GM23338 (cell line): Measurements from ENCODE around the gene BMP5. TPM values are rescaled to one million over a fixed set of nuclear protein-coding genes. Genes with fewer than 3 reads are reported as not detected.

ENCODE experiments used
- ATAC-seq: fragments of 200-7000 bp; cut with Tn5 transposase; 3 replicates; pipeline ENCODE4 v1.9.1; 2020
- DNase-seq: peaks from one replicate; pipeline ENCODE4 v3.0.0-alpha.2; 2015; ENCODE audit warnings: low spot score
- H2AFZ ChIP-seq: fragments of 200-600 bp; sonication (generic); 2 replicates; pipeline ENCODE4 v1.8.0; 2016; ENCODE audit warnings: antibody characterized with exemption, mild to moderate bottlenecking, moderate library complexity
- H3F3A ChIP-seq: fragments of 200-600 bp; sonication (generic); replicated peaks from 2 replicates; pipeline ENCODE4 v1.8.0; 2017; ENCODE audit warnings: antibody characterized with exemption, mixed run types, low read depth
- H3K27ac ChIP-seq: fragments of 200-600 bp; sonication (generic); 2 replicates; pipeline ENCODE4 v1.6.1; 2016; ENCODE audit warnings: low read depth
- H3K27me3 ChIP-seq: fragments of 200-600 bp; sonication (generic); 2 replicates; pipeline ENCODE4 v1.8.0; 2016; ENCODE audit warnings: mild to moderate bottlenecking, mixed run types, moderate library complexity; ENCODE audit not compliant: insufficient read depth
- H3K36me3 ChIP-seq: fragments of 200-600 bp; sonication (generic); 2 replicates; pipeline ENCODE4 v1.8.0; 2016; ENCODE audit warnings: mild to moderate bottlenecking; ENCODE audit not compliant: insufficient read depth
- H3K4me1 ChIP-seq: fragments of 200-600 bp; sonication (generic); 2 replicates; pipeline ENCODE4 v1.8.0; 2016; ENCODE audit warnings: mild to moderate bottlenecking, moderate library complexity; ENCODE audit not compliant: insufficient read depth
- H3K4me2 ChIP-seq: fragments of 200-600 bp; sonication (generic); 2 replicates; pipeline ENCODE4 v1.7.1; 2017; ENCODE audit warnings: mixed run types
- H3K4me3 ChIP-seq: fragments of 200-600 bp; sonication (generic); 2 replicates; pipeline ENCODE4 v1.6.1; 2016; ENCODE audit warnings: mixed run types
- H3K79me2 ChIP-seq: fragments of 200-600 bp; sonication (generic); replicated peaks from 2 replicates; pipeline ENCODE4 v1.8.0; 2017; ENCODE audit warnings: mild to moderate bottlenecking; ENCODE audit not compliant: insufficient read depth
- H3K9me2 ChIP-seq: fragments of 200-600 bp; sonication (generic); 2 replicates; pipeline ENCODE4 v1.8.0; 2017; ENCODE audit not compliant: insufficient read depth
- H4K20me1 ChIP-seq: fragments of 200-600 bp; sonication (generic); replicated peaks from 2 replicates; pipeline ENCODE4 v1.8.0; 2017; ENCODE audit warnings: mild to moderate bottlenecking; ENCODE audit not compliant: insufficient read depth
- H3K27ac Mint-ChIP-seq: 2 replicates; pipeline ENCODE4 v1.8.0; 2020; ENCODE audit warnings: inconsistent platforms, mild to moderate bottlenecking, moderate library complexity, mixed read lengths
- H3K27me3 Mint-ChIP-seq: 3 replicates; pipeline ENCODE4 v1.8.0; 2022; ENCODE audit warnings: low read depth, mild to moderate bottlenecking, moderate library complexity, mixed read lengths, inconsistent platforms; ENCODE audit not compliant: insufficient read depth, poor library complexity
- H3K36me3 Mint-ChIP-seq: 3 replicates; pipeline ENCODE4 v1.8.0; 2021; ENCODE audit warnings: low read depth, mild to moderate bottlenecking, inconsistent platforms, moderate library complexity, mixed read lengths
- H3K4me1 Mint-ChIP-seq: 3 replicates; pipeline ENCODE4 v1.8.0; 2020; ENCODE audit warnings: mild to moderate bottlenecking, inconsistent platforms, mixed read lengths
- H3K4me3 Mint-ChIP-seq: 3 replicates; pipeline ENCODE4 v1.8.0; 2021; ENCODE audit warnings: moderate library complexity, mild to moderate bottlenecking, inconsistent platforms, mixed read lengths
- H3K9me3 Mint-ChIP-seq: 3 replicates; pipeline ENCODE4 v1.8.0; 2020; ENCODE audit warnings: moderate library complexity, mild to moderate bottlenecking, inconsistent platforms, mixed read lengths
- CTCF ChIP-seq, 2 experiments: fragments of 200-600 bp in 1 of 2; sonication (generic) in 1 of 2; conservative IDR thresholded peaks; 2 replicates each; pipeline versions ENCODE4 v1.5.1 to v1.6.1; 2016 to 2017; ENCODE audit warnings: antibody characterized with exemption in 2 of 2, low read depth in 2 of 2, mild to moderate bottlenecking in 2 of 2, moderate library complexity in 1 of 2
- EZH2 ChIP-seq: fragments of 200-600 bp; sonication (generic); IDR thresholded peaks from one replicate; pipeline ENCODE4 v1.8.0; 2017; ENCODE audit warnings: antibody characterized with exemption, mild to moderate bottlenecking, low read depth; ENCODE audit not compliant: unreplicated experiment
- JUNB ChIP-seq: IDR thresholded peaks from one replicate; pipeline ENCODE4 v1.6.1; 2016; ENCODE audit warnings: antibody characterized with exemption; ENCODE audit not compliant: unreplicated experiment
- REST ChIP-seq: IDR thresholded peaks from one replicate; pipeline ENCODE4 v1.6.1; 2018; ENCODE audit warnings: antibody characterized with exemption; ENCODE audit not compliant: unreplicated experiment
- STAT1 ChIP-seq: IDR thresholded peaks from one replicate; pipeline ENCODE4 v1.6.1; 2016; ENCODE audit warnings: antibody characterized with exemption; ENCODE audit not compliant: unreplicated experiment
- ZNF462 ChIP-seq: fragments of 250-450 bp; sonication (Bioruptor Pico); IDR thresholded peaks from 2 replicates; pipeline ENCODE4 v1.5.0; 2020; ENCODE audit warnings: mild to moderate bottlenecking, moderate library complexity
- polyA plus RNA-seq: library from polyadenylated mRNA; unstranded; fragments of >200 nt; fragmentation: Nextera tagmentation; extraction: Ambion mirVana; gene quantifications from 2 replicates; pipeline ENCODE4 v1.2.1, GENCODE V29; 2016
- total RNA-seq: library from RNA; depleted of rRNA; stranded (reverse); fragments of >200 nt; shearing (Covaris generic); gene quantifications from 2 replicates; pipeline ENCODE4 v1.2.3, GENCODE V29; 2014

The BMP5 gene
- total and polyA plus RNA-seq, 2 experiments from 2014 or later, result 0.06 to 0.07 TPM

- ATAC-seq (peak; percentile 78), DNase-seq (peak; percentile 35)
- no peaks in the 10 kb centered on the region for H3K36me3 Mint-ChIP-seq
- H3K79me2 ChIP-seq, result no peaks in the 10 kb centered on the region
- H3K4me2 ChIP-seq, result peak overlapping the region; percentile 59
- no peaks in the 10 kb centered on the region for H3K27me3 Mint-ChIP-seq
- no peaks in the 10 kb centered on the region for H3K9me3 Mint-ChIP-seq
- H3K27ac ChIP-seq, result no peak overlapping the region
- H3K4me1 Mint-ChIP-seq, result peaks cover 21% of the 10 kb centered on the region
- H3K9me2 ChIP-seq, result no peaks in the 10 kb centered on the region
- no peaks in the 10 kb centered on the region for H4K20me1 ChIP-seq
- H3K4me3 Mint-ChIP-seq, result no peak overlapping the region
- 0 out of 2 replicates have a peak overlapping the region, but pooled peaks have one; percentile 7 for H3K4me3 ChIP-seq
- H2AFZ ChIP-seq, result no peak overlapping the region
- no peaks in the 10 kb centered on the region for H3K36me3 ChIP-seq
- no peaks in the 10 kb centered on the region for H3K27me3 ChIP-seq
- H3F3A ChIP-seq, result no peaks in the 10 kb centered on the region
- H3K27ac Mint-ChIP-seq, result peak overlapping the region; percentile 53
- TF ChIP-seq ZNF462 (CRISPR knock-in tag) (0 out of 2 replicates have a peak, but pooled peaks have one; percentile 58), CTCF (conservative IDR thresholded peaks at IDR 0.05; ENCODE audit: low read depth in 2 of 2) (no peak)
- H3K4me1 ChIP-seq, result peaks cover 21% of the 10 kb centered on the region
These were observed 93.1 kb downstream of the BMP5 start for GRCh38 chr6:55782275-55782674.

GRCh38 chr6:55778705-55779104 is 96.7 kb downstream of the BMP5 start:
- Histone ChIP-seq H3K27ac (no peak overlapping the region), H3K4me2 (no peak overlapping the region), H3K79me2 (no peaks in the 10 kb centered on the region), H3F3A (no peaks in the 10 kb centered on the region), H3K4me1 (peaks cover 28% of the 10 kb centered on the region), H3K4me3 (no peak overlapping the region), H3K9me2 (no peaks in the 10 kb centered on the region; the same call in 1 of the 2 replicates), H3K27me3 (no peaks in the 10 kb centered on the region), H3K36me3 (no peaks in the 10 kb centered on the region), H4K20me1 (no peaks in the 10 kb centered on the region), H2AFZ (no peak overlapping the region; the same call in 1 of the 2 replicates)
- H3K36me3 Mint-ChIP-seq, result no peaks in the 10 kb centered on the region
- H3K27ac Mint-ChIP-seq, result no peak overlapping the region
- H3K4me1 Mint-ChIP-seq, result peaks cover 33% of the 10 kb centered on the region
- no peaks in the 10 kb centered on the region for H3K27me3 Mint-ChIP-seq
- H3K4me3 Mint-ChIP-seq, result no peak overlapping the region
- no peaks in the 10 kb centered on the region for H3K9me3 Mint-ChIP-seq
- no peak for DNase-seq
- ATAC-seq, result no peak
- no peak for TF ChIP-seq JUNB
- no peak for TF ChIP-seq CTCF (conservative IDR thresholded peaks at IDR 0.05; ENCODE audit: low read depth in 2 of 2)
- no peak for TF ChIP-seq REST
- no peak for TF ChIP-seq EZH2
- no peak for TF ChIP-seq STAT1
